Measurements from ENCODE around the gene SCUBE1. TPM values are rescaled to one million over a fixed set of nuclear protein-coding genes. Genes with fewer than 3 reads are reported as not detected.

SCUBE1 gene
- total and polyA plus RNA-seq, 2 of the 4 experiments (the other 2 are of a cell fraction), result not detected

- Histone ChIP-seq H3K23ac (ENCODE audit: low read depth, low read length) (no peak overlapping the region), H3K4me3 (ENCODE audit: insufficient read depth, low read depth, low read length) (no peak overlapping the region), H2BK15ac (ENCODE audit: low read depth, low read length) (no peak overlapping the region), H4K5ac (ENCODE audit: low read depth, low read length) (no peak overlapping the region), H3K9ac (ENCODE audit: low read depth, low read length) (no peak overlapping the region), H4K91ac (ENCODE audit: insufficient read depth, low read depth, low read length) (no peak overlapping the region), H4K8ac (ENCODE audit: low read depth in 2 of 2, low read length in 2 of 2) (no peak overlapping the region), H3K79me1 (ENCODE audit: low read depth in 1 of 2, low read length in 2 of 2) (no peaks in the 10 kb centered on the region), H3K4ac (ENCODE audit: low read depth, low read length) (no peak overlapping the region), H2BK120ac (ENCODE audit: low read depth, low read length) (no peak overlapping the region), H2AFZ (replicated peaks; ENCODE audit: low read length, poor library complexity) (no peak overlapping the region), H3K27me3 (ENCODE audit: control insufficient read depth, insufficient read depth, low read length) (peaks cover 31% of the 10 kb centered on the region; the same call in 1 of the 2 replicates), H3K56ac (ENCODE audit: extremely low read depth, insufficient read depth, low read length) (no peak overlapping the region), H2BK5ac (ENCODE audit: low read depth, low read length, poor library complexity, severe bottlenecking) (no peak overlapping the region), H3K14ac (replicated peaks; ENCODE audit: low read depth, low read length) (no peak overlapping the region), H3K4me2 (ENCODE audit: low read depth, low read length) (no peak overlapping the region), H2BK20ac (ENCODE audit: low read depth, low read length) (no peak overlapping the region), H2AK5ac (ENCODE audit: low read depth, low read length) (no peak overlapping the region), H3K18ac (ENCODE audit: low read depth, low read length) (no peak overlapping the region), H3K9me1 (ENCODE audit: insufficient read depth, low read length) (no peaks in the 10 kb centered on the region), H4K20me1 (ENCODE audit: insufficient read depth, low read length) (no peaks in the 10 kb centered on the region), H3K9me3 (ENCODE audit: control insufficient read depth, insufficient read depth, low read length) (no peaks in the 10 kb centered on the region), H2AK9ac (replicated peaks; ENCODE audit: low read depth, low read length, poor library complexity) (no peak overlapping the region), H3K27ac (ENCODE audit: insufficient read depth, low read length) (no peak overlapping the region), H3K36me3 (ENCODE audit: control insufficient read depth, insufficient read depth, low read length) (no peaks in the 10 kb centered on the region), H3K4me1 (ENCODE audit: control insufficient read depth, insufficient read depth, low read length) (peaks cover 4% of the 10 kb centered on the region; the same call in 1 of the 2 replicates)
- TF ChIP-seq MAFK (IDR thresholded peaks at IDR 0.05; ENCODE audit: low read depth, low read length), result no peak
- TF ChIP-seq POLR2A (IDR thresholded peaks at IDR 0.05; ENCODE audit: low read depth, low read length), result no peak
- TF ChIP-seq RFX5 (IDR thresholded peaks at IDR 0.05; ENCODE audit: low read depth, low read length), result no peak
- no peak for TF ChIP-seq CHD1 (IDR thresholded peaks at IDR 0.05; ENCODE audit: low read depth, low read length)
- TF ChIP-seq CEBPB (IDR thresholded peaks at IDR 0.05; ENCODE audit: low read depth, low read length), result no peak
- TF ChIP-seq ELK1 (IDR thresholded peaks at IDR 0.05; ENCODE audit: borderline replicate concordance, low read depth, low read length), result no peak
- no peak for TF ChIP-seq MXI1 (IDR thresholded peaks at IDR 0.05; ENCODE audit: borderline replicate concordance, low read depth, low read length)
- TF ChIP-seq FOS (IDR thresholded peaks at IDR 0.05; ENCODE audit: low read depth, low read length), result no peak
- TF ChIP-seq, protein P1, sequence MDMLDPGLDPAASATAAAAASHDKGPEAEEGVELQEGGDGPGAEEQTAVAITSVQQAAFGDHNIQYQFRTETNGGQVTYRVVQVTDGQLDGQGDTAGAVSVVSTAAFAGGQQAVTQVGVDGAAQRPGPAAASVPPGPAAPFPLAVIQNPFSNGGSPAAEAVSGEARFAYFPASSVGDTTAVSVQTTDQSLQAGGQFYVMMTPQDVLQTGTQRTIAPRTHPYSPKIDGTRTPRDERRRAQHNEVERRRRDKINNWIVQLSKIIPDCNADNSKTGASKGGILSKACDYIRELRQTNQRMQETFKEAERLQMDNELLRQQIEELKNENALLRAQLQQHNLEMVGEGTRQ (IDR thresholded peaks at IDR 0.05; ENCODE audit: low read depth, low read length), result no peak
- TF ChIP-seq, protein P2, sequence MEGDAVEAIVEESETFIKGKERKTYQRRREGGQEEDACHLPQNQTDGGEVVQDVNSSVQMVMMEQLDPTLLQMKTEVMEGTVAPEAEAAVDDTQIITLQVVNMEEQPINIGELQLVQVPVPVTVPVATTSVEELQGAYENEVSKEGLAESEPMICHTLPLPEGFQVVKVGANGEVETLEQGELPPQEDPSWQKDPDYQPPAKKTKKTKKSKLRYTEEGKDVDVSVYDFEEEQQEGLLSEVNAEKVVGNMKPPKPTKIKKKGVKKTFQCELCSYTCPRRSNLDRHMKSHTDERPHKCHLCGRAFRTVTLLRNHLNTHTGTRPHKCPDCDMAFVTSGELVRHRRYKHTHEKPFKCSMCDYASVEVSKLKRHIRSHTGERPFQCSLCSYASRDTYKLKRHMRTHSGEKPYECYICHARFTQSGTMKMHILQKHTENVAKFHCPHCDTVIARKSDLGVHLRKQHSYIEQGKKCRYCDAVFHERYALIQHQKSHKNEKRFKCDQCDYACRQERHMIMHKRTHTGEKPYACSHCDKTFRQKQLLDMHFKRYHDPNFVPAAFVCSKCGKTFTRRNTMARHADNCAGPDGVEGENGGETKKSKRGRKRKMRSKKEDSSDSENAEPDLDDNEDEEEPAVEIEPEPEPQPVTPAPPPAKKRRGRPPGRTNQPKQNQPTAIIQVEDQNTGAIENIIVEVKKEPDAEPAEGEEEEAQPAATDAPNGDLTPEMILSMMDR (conservative IDR thresholded peaks at IDR 0.05; ENCODE audit: low read depth, low read length), result no peak
- TF ChIP-seq RAD21 (IDR thresholded peaks at IDR 0.05; ENCODE audit: low read length), result no peak
- TF ChIP-seq NFE2L2 (IDR thresholded peaks at IDR 0.05; ENCODE audit: low read depth, low read length), result no peak
- TF ChIP-seq BHLHE40 (IDR thresholded peaks at IDR 0.05; ENCODE audit: low read depth, low read length), result no peak
- ATAC-seq (ENCODE audit: low read depth), result no peak
- WGBS, 2 experiments (ENCODE audit: extremely low coverage in 2 of 2, insufficient read length in 1 of 2), result 83% methylated on average over 7 of the region's 10 CpGs; no CpG with 5 or more reads in 1 of the 2 experiments
- dilution Hi-C loops (cut with HindIII; ENCODE audit: low sequenced_read_pairs, unreplicated experiment) (no loop called here), intact Hi-C loops (cut with micrococcal nuclease) (no loop called here), in situ Hi-C loops (cut with MboI; ENCODE audit: low sequenced_read_pairs) (no loop called here)
- DNase-seq, result no peak
- no TSS peak for BruUV-seq (replicated peaks)
- ChIA-PET CTCF (interaction anchor here (0.8 kb wide), 1 partner anchor 14 kb away, joined by 3 read pairs; no protein-coding TSS in a partner anchor), POLR2A (ENCODE audit: unreplicated experiment) (no interaction called here)
Measured at GRCh38 chr22:43202326-43202725, 140.8 kb downstream of the SCUBE1 start.

All from IMR-90 (cell line).